T47D (cell line): ENCODE data around the gene CYB5R3.
A peak's percentile ranks its signal among the peaks of the same experiment; 100 is the strongest.
"Not testable (repeated sequence)": the region's sequence is repeated elsewhere in the genome, so short reads cannot be mapped to it uniquely, and the experiment has no call there.

ENCODE experiments used
- DNase-seq, 2 experiments: peaks; one replicate each; pipeline versions ENCODE4 v3.0.0 to v3.0.0-alpha.2; 2011 to 2012; ENCODE audit warnings: low read depth in 1 of 2, low spot score in 1 of 2
- JUND ChIP-seq: IDR thresholded peaks from 2 replicates; pipeline ENCODE4 v1.6.1; 2012; ENCODE audit warnings: low read depth
- in situ Hi-C: cut with HindIII; loops from 2 replicates; pipeline ENCODE4 v1.10.0; 2016; ENCODE audit warnings: low sequenced_read_pairs, low pct_unique_long_range_greater_than_20kb

Gene CYB5R3

GRCh38 chr22:42585096-42585495, 64.1 kb downstream of the CYB5R3 start:
- in situ Hi-C loops: no loop called here
- no peak for TF ChIP-seq JUND
- DNase-seq: no peak

GRCh38 chr22:42584364-42584940, 64.7 kb downstream of the CYB5R3 start:
- TF ChIP-seq JUND: no peak
- no peak for DNase-seq
- in situ Hi-C loops: no loop called here

- in situ Hi-C loops: no loop called here
- no peak for TF ChIP-seq JUND
- no peak for DNase-seq
Observed at GRCh38 chr22:42582987-42583386, 66.2 kb downstream of the CYB5R3 start.

GRCh38 chr22:42581762-42582716, 67.2 kb downstream of the CYB5R3 start:
- peak; percentile 35 to 69 for DNase-seq
- no peak for TF ChIP-seq JUND
- in situ Hi-C loops: no loop called here

GRCh38 chr22:42581194-42581761, 67.9 kb downstream of the CYB5R3 start:
- peak in 1 of 2 experiments; percentile 28 for DNase-seq
- in situ Hi-C loops: not testable (repeated sequence)

- DNase-seq, in situ Hi-C loops: not testable (repeated sequence)
Observed at GRCh38 chr22:42580040-42580439, 69.2 kb downstream of the CYB5R3 start.

GRCh38 chr22:42577623-42578240, 71.5 kb downstream of the CYB5R3 start:
- TF ChIP-seq JUND: no peak
- in situ Hi-C loops: no loop called here
- DNase-seq: no peak

- DNase-seq, in situ Hi-C loops: not testable (repeated sequence)
Observed at GRCh38 chr22:42577141-42577540, 72.1 kb downstream of the CYB5R3 start.

GRCh38 chr22:42575996-42576574, 73.1 kb downstream of the CYB5R3 start:
- in situ Hi-C loops, DNase-seq: not testable (repeated sequence)

- DNase-seq, in situ Hi-C loops: not testable (repeated sequence)
Observed at GRCh38 chr22:42574468-42574867, 74.7 kb downstream of the CYB5R3 start.

- DNase-seq, in situ Hi-C loops: not testable (repeated sequence)
Observed at GRCh38 chr22:42574046-42574445, 75.1 kb downstream of the CYB5R3 start.

GRCh38 chr22:42571068-42571467, 78.1 kb downstream of the CYB5R3 start:
- in situ Hi-C loops, DNase-seq: not testable (repeated sequence)

GRCh38 chr22:42570580-42570979, 78.6 kb downstream of the CYB5R3 start:
- in situ Hi-C loops, DNase-seq: not testable (repeated sequence)

- in situ Hi-C loops, DNase-seq: not testable (repeated sequence)
Observed at GRCh38 chr22:42567950-42568349, 81.2 kb downstream of the CYB5R3 start.
